HG03103 (cell line): ENCODE results near the gene SEC14L1.
"Not testable (repeated sequence)": the region's sequence is repeated elsewhere in the genome, so short reads cannot be mapped to it uniquely, and the experiment has no call there.

ENCODE experiments used
- ATAC-seq: cut with Tn5 transposase; IDR thresholded peaks from one replicate; pipeline ENCODE4 v1.9.1; 2021; ENCODE audit warnings: low read depth; ENCODE audit not compliant: unreplicated experiment

Gene SEC14L1

DNA sequence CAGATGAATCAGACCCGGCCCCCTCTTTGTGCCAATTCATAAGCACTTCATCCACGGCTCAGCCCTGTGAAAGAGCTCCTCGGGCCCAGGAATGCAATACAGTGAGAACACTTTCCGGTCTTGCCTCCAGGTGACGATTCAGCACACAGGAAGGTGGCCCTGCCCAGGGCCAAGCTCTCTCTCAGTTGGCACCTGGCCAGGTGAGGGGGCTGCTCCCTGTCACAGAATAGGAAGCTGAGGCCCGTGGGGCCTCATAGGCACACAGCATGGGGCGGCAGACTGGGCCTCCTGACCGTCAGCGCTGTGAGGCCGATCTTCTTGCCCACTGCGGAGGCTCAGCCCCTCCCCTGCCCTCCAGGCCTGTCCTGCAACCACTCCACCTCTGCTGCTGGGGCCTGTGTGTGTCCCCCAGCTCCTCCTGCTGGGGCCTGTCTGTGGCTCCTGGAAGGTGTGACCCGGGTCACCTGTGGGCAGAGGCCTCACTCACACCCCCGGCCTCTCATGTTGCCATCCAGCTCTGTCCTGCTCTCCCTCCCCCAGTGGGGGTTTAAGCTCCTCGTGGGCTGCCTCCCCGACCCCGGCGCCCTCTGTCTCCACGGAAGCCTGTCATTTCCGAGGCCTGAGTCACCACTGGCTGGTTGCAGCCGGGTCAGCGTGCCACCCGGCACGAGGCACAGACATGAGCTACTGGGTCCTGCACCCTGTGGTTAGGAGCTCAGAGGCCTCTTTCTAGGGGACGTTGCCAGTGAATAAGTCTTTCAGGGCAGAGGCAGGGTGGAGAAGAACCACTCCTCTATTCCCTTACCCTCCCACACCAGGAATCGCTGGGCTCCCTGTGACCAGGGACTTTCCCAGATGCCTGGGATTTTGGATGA lies 114.4 kb downstream of the SEC14L1 start:
- ATAC-seq, result no peak

DNA sequence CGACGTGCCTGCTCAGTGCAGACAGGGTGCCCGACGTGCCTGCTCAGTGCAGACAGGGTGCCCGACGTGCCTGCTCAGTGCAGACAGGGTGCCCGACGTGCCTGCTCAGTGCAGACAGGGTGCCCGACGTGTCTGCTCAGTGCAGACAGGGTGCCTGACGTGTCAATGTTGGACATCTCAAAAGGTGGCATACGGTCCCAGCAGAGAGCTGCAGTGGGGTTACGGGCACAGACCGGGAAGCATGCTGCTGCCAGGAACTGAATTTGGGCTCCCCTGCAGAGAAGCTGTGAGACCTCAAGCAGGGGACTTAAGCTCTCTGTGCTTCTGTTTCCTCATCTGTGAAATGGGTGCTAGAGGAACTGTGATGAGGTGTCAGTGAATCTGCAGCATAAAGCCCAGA lies 115.2 kb downstream of the SEC14L1 start:
- not testable (repeated sequence) for ATAC-seq

DNA sequence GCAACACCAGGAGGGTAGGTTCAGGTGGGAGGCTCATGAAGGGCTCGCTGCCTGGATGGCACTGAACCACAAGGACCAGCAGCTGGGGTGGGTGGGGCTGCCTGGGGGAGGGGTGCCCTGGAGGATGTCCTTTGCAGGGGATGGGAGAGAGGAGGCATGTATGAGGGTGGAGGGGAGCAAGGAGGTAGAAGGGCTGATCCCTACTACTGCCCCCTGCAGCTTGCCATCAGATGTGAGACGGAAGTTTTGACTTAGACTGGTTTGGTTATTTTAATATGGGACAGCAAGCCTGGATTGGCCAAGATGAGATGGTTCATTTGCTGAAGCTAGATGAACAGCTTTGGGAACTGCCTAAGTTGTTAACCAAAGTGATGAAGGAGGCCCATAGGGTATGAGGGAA lies 115.9 kb downstream of the SEC14L1 start:
- ATAC-seq, result no peak

DNA sequence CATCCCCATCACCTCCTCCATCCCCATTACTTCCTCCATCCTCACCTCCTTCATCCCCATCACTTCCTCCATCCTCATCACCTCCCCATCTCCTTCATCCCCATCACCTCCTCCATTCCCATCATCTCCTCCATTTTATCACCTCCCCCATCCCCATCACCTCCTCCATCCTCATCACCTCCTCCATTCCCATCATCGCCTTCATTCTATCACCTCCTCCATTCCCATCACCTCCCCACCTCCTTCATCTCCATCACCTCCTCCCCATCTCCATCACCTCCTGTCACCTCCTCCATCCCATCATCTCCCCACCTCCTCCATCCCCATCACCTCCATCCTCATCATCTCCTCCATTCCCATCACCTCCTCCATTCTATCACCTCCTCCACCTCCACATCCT lies 116.4 kb downstream of the SEC14L1 start:
- no peak for ATAC-seq

DNA sequence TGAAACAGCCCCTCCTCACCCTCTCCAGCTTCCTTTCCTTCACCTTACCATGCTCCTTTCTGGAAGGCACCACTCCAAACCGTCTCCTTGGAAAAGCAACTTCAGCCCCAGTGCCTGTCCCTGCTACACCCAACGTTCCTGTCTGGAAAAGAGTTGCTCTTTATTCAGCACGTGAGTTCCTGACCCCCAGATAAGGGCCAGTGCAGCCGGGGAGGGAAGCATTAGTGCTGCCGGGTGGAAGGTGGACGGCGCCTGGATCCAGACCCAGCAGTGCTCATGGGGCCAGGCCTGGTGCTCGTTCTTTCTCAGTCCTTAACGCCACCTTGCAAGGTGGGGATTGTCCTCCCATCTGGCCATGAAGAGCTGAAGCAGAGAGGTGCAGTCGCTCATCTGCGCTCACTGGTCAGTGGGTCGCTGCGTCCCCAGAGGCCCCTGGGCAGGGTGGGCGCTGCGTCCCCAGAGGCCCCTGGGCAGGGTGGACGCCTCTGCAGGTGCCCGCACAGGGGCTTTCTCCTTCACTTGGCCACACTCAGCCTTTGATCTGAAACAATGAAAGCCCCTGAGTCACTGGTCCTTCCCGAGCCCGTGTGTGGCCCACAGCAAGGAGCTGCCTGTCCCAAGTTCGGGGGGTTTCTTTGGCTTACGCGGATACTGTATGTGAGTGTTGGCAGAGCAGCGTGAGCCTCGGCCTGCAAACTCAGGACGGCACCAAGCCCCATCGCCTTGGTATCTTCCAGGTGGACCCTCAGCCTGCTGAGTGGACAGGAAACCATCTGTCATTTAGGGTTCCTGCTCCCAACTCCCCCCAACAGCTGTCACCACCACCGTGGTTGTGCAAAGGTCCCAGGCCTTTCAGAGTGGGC lies 117.1 kb downstream of the SEC14L1 start:
- ATAC-seq, result no peak

DNA sequence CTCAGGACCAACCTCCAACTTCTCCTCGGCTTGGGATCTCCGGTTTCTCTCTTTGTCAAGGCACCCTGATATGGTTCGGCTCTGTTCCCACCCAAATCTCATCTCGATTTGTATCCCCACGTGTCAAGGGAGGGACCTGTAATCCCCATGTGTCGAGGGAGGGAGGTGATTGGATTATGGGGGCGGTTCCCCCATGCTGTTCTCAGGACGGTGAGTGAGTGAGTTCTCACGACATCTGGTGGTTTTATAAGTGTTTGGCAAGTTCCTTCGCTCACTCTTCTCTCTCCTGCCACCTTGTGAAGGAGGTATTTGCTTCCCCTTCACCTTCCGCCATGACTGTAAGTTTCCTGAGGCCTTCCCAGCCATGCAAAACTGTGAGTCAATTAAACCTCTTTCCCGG lies 117.9 kb downstream of the SEC14L1 start:
- no peak for ATAC-seq

DNA sequence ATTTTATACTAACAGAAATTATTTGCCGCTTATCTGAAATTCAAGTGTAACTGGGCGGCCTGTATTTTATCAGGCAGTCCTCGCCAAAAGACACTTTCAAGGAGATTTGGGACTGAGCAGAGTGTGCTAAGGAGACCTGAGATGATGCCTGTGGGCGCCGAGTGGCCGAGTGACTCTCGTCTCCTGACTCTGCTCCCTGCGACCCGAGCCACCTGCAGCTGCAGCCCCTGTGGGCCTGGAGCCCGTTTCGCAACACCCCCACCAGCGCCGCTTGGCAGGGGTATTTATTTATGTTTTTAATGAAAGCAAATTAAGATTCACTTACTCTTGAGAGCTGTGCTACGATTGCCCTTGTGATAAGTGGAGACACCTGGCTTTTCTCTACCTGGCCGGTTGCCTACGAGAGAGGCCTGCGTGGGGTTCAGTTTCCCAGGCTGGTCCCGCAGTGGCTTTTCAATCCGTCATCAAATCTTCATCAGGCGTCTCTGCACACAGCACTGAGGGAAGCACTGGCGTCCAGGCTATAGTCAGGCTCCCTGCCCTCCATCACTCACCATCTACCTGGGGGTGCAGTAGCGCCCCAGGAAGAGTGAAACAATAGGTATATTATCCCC lies 124.0 kb downstream of the SEC14L1 start:
- no peak for ATAC-seq

DNA sequence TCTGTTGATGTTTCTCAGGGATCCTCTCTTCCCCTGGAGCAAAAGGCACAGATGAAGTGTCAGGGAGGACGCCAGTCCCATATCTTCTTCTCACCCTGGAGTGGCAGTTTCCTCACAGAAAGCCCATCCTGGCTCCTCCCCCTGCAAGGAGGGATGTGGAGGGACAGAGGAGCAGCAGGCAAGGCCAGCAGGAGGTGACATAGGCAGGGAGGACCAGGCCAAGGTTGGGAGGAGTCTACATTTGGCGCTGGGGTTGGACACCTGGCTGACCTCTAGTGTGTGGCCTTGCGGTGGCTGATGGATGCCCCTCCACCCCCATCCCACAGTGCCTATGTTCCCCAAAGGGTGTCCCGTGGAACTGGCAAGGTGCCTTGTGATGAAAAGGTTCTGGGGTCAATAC lies 125.4 kb downstream of the SEC14L1 start:
- ATAC-seq, result no peak
